22Rv1 (cell line): ENCODE results near the gene PTPRM.

Source experiments
- CTCF ChIP-seq: fragments of 450-650 bp; IDR thresholded peaks from 2 replicates; pipeline ENCODE4 v1.5.1; 2017; ENCODE audit warnings: mild to moderate bottlenecking
- ZFX ChIP-seq: fragments of 450-650 bp; IDR thresholded peaks from 2 replicates; pipeline ENCODE4 v1.6.1; 2017; ENCODE audit warnings: antibody characterized with exemption, borderline replicate concordance

GRCh38 chr18:7600036-7600435, 32.9 kb downstream of the PTPRM start:
- TF ChIP-seq CTCF = no peak
- no peak for TF ChIP-seq ZFX
